A549 (cell line): ENCODE data around the gene BCR. TPM values are rescaled to one million over a fixed set of nuclear protein-coding genes. Genes with fewer than 3 reads are reported as not detected.

ENCODE experiments used
- ATAC-seq, 2 experiments: fragments of 200-7000 bp in 1 of 2; fragments of >200 bp in 1 of 2; cut with Nextera tagmentation in 1 of 2; cut with Tn5 transposase in 1 of 2; 3 replicates each; pipeline versions ENCODE4 v1.8.0 to v1.9.1; 2018 to 2020; ENCODE audit warnings: mild to moderate bottlenecking in 1 of 2, moderate library complexity in 1 of 2
- CTCF ChIA-PET: fragments of 300-600 bp; sonication (Branson Sonifier 250); formaldehyde crosslinking; extraction: SDS; loops from one replicate; lab custom pipeline; 2021; ENCODE audit warnings: antibody characterized with exemption, inconsistent platforms; lab: Yijun Ruan, JAX
- POLR2A ChIA-PET: fragments of 350-600 bp; formaldehyde crosslinking; extraction: SDS; loops from one replicate; lab custom pipeline; 2021; ENCODE audit warnings: antibody characterized with exemption, inconsistent platforms; lab: Yijun Ruan, JAX
- DNase-seq, 2 experiments: peaks; one replicate each; pipeline versions ENCODE4 v3.0.0 to v3.0.0-alpha.2; 2011 to 2016; ENCODE audit warnings: low read depth in 1 of 2, low spot score in 1 of 2
- FAIRE-seq: peaks from 2 replicates; lab custom pipeline; 2011; peaks lifted over from hg19 to GRCh38; lab: Jason Lieb, UNC
- H3K27ac ChIP-seq, 2 experiments: fragments of >200 bp; sonication (Bioruptor Twin); formaldehyde crosslinking; 3 replicates each; pipeline ENCODE4 v1.5.1; 2016 to 2017
- H3K4me1 ChIP-seq: fragments of >200 bp; sonication (Bioruptor Twin); formaldehyde crosslinking; 3 replicates; pipeline ENCODE4 v1.6.1; 2016
- H3K4me2 ChIP-seq: fragments of >200 bp; sonication (Bioruptor Twin); formaldehyde crosslinking; 3 replicates; pipeline ENCODE4 v1.6.1; 2016
- H3K4me3 ChIP-seq: fragments of >200 bp; sonication (Bioruptor Twin); formaldehyde crosslinking; 3 replicates; pipeline ENCODE4 v1.5.1; 2016
- H3K9me3 ChIP-seq: fragments of >200 bp; sonication (Bioruptor Twin); formaldehyde crosslinking; 3 replicates; pipeline ENCODE4 v1.6.1; 2016
- ATOH8 ChIP-seq: fragments of 250-450 bp; sonication (Bioruptor Pico); IDR thresholded peaks from 2 replicates; pipeline ENCODE4 v1.5.0; 2020; ENCODE audit warnings: low read depth, mild to moderate bottlenecking, moderate library complexity
- CBX2 ChIP-seq: fragments of 200-600 bp; sonication (generic); IDR thresholded peaks from 2 replicates; pipeline ENCODE4 v1.6.1; 2016; ENCODE audit warnings: low read depth, mild to moderate bottlenecking, borderline replicate concordance
- CHD2 ChIP-seq: fragments of 150-350 bp; IDR thresholded peaks from 2 replicates; pipeline ENCODE4 v1.6.1; 2014; ENCODE audit warnings: low read length; ENCODE audit not compliant: partially characterized antibody
- EHF ChIP-seq: fragments of 250-450 bp; sonication (Bioruptor Pico); IDR thresholded peaks from 2 replicates; pipeline ENCODE4 v1.5.0; 2020; ENCODE audit warnings: mild to moderate bottlenecking
- EHMT2 ChIP-seq: fragments of 200-600 bp; sonication (generic); IDR thresholded peaks from 2 replicates; pipeline ENCODE4 v1.6.1; 2016; ENCODE audit warnings: antibody characterized with exemption, low read depth, mild to moderate bottlenecking, moderate library complexity
- EP300 ChIP-seq, 2 experiments: fragments of >200 bp; sonication (Bioruptor Twin); formaldehyde crosslinking; IDR thresholded peaks; 2 replicates in 1 of 2; 3 replicates in 1 of 2; pipeline ENCODE4 v1.6.1; 2016 to 2017
- FOSB ChIP-seq: fragments of 250-450 bp; sonication (Bioruptor Pico); IDR thresholded peaks from 2 replicates; pipeline ENCODE4 v1.5.0; 2020; ENCODE audit warnings: mild to moderate bottlenecking, moderate library complexity
- FOSL2 ChIP-seq, 2 experiments: fragments of 450-650 bp in 1 of 2; fragments of >200 bp in 1 of 2; sonication (Bioruptor Twin) in 1 of 2; formaldehyde crosslinking; IDR thresholded peaks; 2 replicates each; pipeline versions ENCODE4 v1.5.0 to v1.6.1; 2016 to 2020; ENCODE audit warnings: mild to moderate bottlenecking in 1 of 2, moderate library complexity in 1 of 2
- HOXA7 ChIP-seq: fragments of 250-450 bp; sonication (Bioruptor Pico); IDR thresholded peaks from 2 replicates; pipeline ENCODE4 v1.5.0; 2020; ENCODE audit warnings: mild to moderate bottlenecking, moderate library complexity
- HOXB5 ChIP-seq: fragments of 250-450 bp; sonication (Bioruptor Pico); IDR thresholded peaks from 2 replicates; pipeline ENCODE4 v1.5.0; 2020; ENCODE audit warnings: mild to moderate bottlenecking, moderate library complexity
- JUN ChIP-seq, 2 experiments: fragments of >200 bp; sonication (Bioruptor Twin); formaldehyde crosslinking; IDR thresholded peaks; 2 replicates in 1 of 2; 3 replicates in 1 of 2; pipeline ENCODE4 v1.6.1; 2016 to 2017
- KDM5A ChIP-seq: fragments of 200-600 bp; sonication (generic); IDR thresholded peaks from 2 replicates; pipeline ENCODE4 v1.6.1; 2016; ENCODE audit warnings: antibody characterized with exemption, mild to moderate bottlenecking
- NFE2L2 ChIP-seq: fragments of 150-350 bp; conservative IDR thresholded peaks from 2 replicates; pipeline ENCODE4 v1.6.1; 2014; ENCODE audit warnings: low read length
- NPAS2 ChIP-seq: fragments of 250-450 bp; sonication (Bioruptor Pico); IDR thresholded peaks from 2 replicates; pipeline ENCODE4 v1.8.0; 2022; ENCODE audit warnings: mild to moderate bottlenecking, moderate library complexity, borderline replicate concordance
- NR3C1 ChIP-seq: fragments of >200 bp; sonication (Bioruptor Twin); formaldehyde crosslinking; IDR thresholded peaks from 3 replicates; pipeline ENCODE4 v1.6.1; 2017
- POLR2AphosphoS2 ChIP-seq: conservative IDR thresholded peaks from 2 replicates; pipeline ENCODE4 v1.6.1; 2012; ENCODE audit warnings: low read length, improper control_type of control experiment, inconsistent platforms
- RARB ChIP-seq: fragments of 250-450 bp; sonication (Bioruptor Pico); IDR thresholded peaks from 2 replicates; pipeline ENCODE4 v1.8.0; 2021; ENCODE audit warnings: mild to moderate bottlenecking, moderate library complexity
- RNF2 ChIP-seq: fragments of 200-600 bp; sonication (generic); IDR thresholded peaks from 2 replicates; pipeline ENCODE4 v1.6.1; 2016; ENCODE audit warnings: low read depth, mild to moderate bottlenecking, antibody characterized with exemption, moderate library complexity, borderline replicate concordance
- SMC3 ChIP-seq: fragments of >200 bp; sonication (Bioruptor Twin); formaldehyde crosslinking; IDR thresholded peaks from 3 replicates; pipeline ENCODE4 v1.6.1; 2018; ENCODE audit warnings: inconsistent platforms
- SREBF2 ChIP-seq: fragments of 450-650 bp; IDR thresholded peaks from 2 replicates; pipeline ENCODE4 v1.6.1; 2014; ENCODE audit warnings: mild to moderate bottlenecking, moderate library complexity
- TP53 ChIP-seq: fragments of 250-450 bp; sonication (Bioruptor Pico); IDR thresholded peaks from 2 replicates; pipeline ENCODE4 v1.5.0; 2021; ENCODE audit warnings: mild to moderate bottlenecking, moderate library complexity
- USF2 ChIP-seq: fragments of 450-650 bp; IDR thresholded peaks from 2 replicates; pipeline ENCODE4 v1.6.1; 2014; ENCODE audit warnings: antibody characterized with exemption
- ZNF302 ChIP-seq: fragments of 250-450 bp; sonication (Bioruptor Pico); IDR thresholded peaks from 2 replicates; pipeline ENCODE4 v1.9.0; 2021; ENCODE audit warnings: inconsistent platforms, mild to moderate bottlenecking, moderate library complexity
- ZSCAN20 ChIP-seq: fragments of 250-450 bp; sonication (Bioruptor Pico); IDR thresholded peaks from 2 replicates; pipeline ENCODE4 v1.8.0; 2022; ENCODE audit warnings: mild to moderate bottlenecking, moderate library complexity
- WGBS: methylation state at CpG from one replicate; pipeline ENCODE4 v1.1.6; 2017; ENCODE audit errors: missing lambda C conversion rate; 5-methylcytosine and 5-hydroxymethylcytosine counted together
- polyA plus RNA-seq, 4 experiments: library from polyadenylated mRNA; depleted of rRNA in 3 of 4; stranded (reverse); fragments of >200 nt; fragmentation: RNase III in 1 of 4; extraction: RNeasy Plus Mini Kit Qiagen cat#74134 plus additional on column Dnase treatment in 1 of 4; gene quantifications; 2 replicates in 3 of 4; 3 replicates in 1 of 4; pipeline ENCODE4 v1.2.3, GENCODE V29; 2011 to 2017

BCR gene
- polyA plus RNA-seq, 2 of the 4 experiments (the other 2 are of a cell fraction) = 14.7 to 16.4 TPM

- TF ChIP-seq JUN (IDR thresholded peaks at IDR 0.05) (no peak), EHMT2 (no peak), EHF (CRISPR knock-in tag) (no peak), USF2 (no peak), CBX2 (no peak)
Measured at GRCh38 chr22:23150762-23151161, 29.5 kb upstream of the BCR start (continued).

- ATAC-seq = no peak
- no peak for TF ChIP-seq POLR2AphosphoS2
- TF ChIP-seq ATOH8 (CRISPR knock-in tag) = no peak
- TF ChIP-seq HOXB5 (CRISPR knock-in tag) = no peak
- no peak for TF ChIP-seq SMC3
- TF ChIP-seq FOSB (CRISPR knock-in tag) = no peak
- TF ChIP-seq TP53 (CRISPR knock-in tag) = no peak
- no peak for TF ChIP-seq NR3C1
- TF ChIP-seq SREBF2 = no peak
- TF ChIP-seq CHD2 = no peak
- no peak for DNase-seq
- no peaks in the 10 kb centered on the region for H3K4me1 ChIP-seq
- no peak overlapping the region for H3K4me2 ChIP-seq
- WGBS = 81% methylated on average over 12 of the region's 16 CpGs
- ChIA-PET POLR2A (no interaction called here), CTCF (no interaction called here)
- no peaks in the 10 kb centered on the region for H3K9me3 ChIP-seq
- H3K4me3 ChIP-seq = no peak overlapping the region
- FAIRE-seq = no peak
- no peak overlapping the region for H3K27ac ChIP-seq
Measured at GRCh38 chr22:23151827-23152226, 28.5 kb upstream of the BCR start.

DNA sequence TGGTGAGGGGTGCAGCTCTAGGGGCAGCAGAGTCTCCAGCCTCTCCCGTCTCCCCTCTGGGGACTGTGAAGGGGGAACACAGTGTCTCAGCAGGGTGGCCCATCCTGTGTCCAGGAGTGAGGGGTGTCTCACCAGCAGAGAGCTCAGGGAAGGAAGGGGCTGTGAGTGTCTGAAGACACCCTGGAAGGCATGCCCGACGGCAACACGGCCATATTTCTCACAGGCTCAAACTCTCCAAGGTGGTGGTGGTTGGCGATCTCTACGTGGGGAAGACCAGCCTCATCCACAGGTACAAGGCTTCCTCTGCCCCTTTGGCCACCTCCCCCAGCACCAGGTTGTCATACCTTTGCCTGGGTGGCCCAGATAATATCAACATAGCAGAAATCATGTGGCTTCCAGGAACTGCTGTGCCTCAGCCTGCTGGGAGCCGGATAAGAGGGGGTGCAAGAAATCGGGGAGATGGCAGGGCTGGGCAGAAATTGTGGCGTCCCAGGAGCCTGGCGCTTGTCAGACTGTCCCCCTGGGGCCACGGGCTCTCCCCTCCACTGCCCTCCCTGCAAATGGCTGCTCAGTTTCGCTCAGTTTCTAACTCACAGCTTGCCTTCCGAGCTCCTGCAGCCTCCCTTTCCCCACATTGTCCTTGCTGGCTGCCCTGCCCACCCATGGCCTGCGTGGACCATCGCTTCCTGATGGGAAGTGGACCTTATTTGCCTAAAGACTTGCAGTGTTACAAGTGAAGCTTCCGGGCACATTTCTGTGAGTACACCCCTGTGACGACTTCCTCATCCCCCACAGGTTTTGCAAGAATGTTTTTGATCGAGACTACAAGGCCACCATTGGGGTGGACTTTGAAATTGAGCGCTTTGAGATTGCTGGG, 27.8 kb upstream of the BCR start:
- ChIA-PET CTCF (interaction anchor here (1.3 kb wide), 1 partner anchor 10 kb away, joined by 5 read pairs; no protein-coding TSS in a partner anchor), POLR2A (no interaction called here)
- H3K27ac ChIP-seq = no peak overlapping the region
- FAIRE-seq (no peak), ATAC-seq (no peak), DNase-seq (no peak)
- H3K4me1 ChIP-seq = no peaks in the 10 kb centered on the region
- no peaks in the 10 kb centered on the region for H3K9me3 ChIP-seq
- no peak overlapping the region for H3K4me2 ChIP-seq
- TF ChIP-seq NFE2L2 = no peak
- TF ChIP-seq FOSB (CRISPR knock-in tag) = no peak
- no peak overlapping the region for H3K4me3 ChIP-seq
- WGBS = 88% methylated on average over 10 of the region's 19 CpGs

DNA sequence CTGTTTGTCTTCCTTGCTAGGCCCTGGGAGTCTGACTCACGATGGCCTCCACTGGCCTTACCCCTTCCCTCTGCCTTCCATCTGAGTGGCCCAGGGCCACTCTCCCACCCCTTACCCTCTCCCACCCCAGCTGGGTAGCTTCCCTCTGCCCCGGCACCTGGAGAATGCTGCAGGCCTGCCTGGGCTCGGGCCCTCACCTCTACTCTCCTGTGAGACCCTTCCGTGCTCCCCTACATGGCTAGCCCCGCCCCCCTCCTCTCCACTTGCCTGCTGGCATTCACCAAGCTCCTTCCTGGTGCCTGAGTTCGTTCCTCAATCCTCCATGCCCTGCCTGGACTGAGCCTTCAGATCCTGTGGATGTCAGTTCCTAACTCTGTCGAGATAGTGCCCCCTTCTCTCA, 26.3 kb upstream of the BCR start:
- Histone ChIP-seq H3K4me1 (no peaks in the 10 kb centered on the region), H3K27ac (no peak overlapping the region), H3K9me3 (no peaks in the 10 kb centered on the region), H3K4me3 (no peak overlapping the region), H3K4me2 (no peak overlapping the region)
- ATAC-seq (no peak), FAIRE-seq (no peak), DNase-seq (no peak)
- WGBS = 85% methylated on average over 5 of the region's 7 CpGs
- TF ChIP-seq RARB (CRISPR knock-in tag) = no peak
- no peak for TF ChIP-seq ZSCAN20 (CRISPR knock-in tag)
- no peak for TF ChIP-seq ZNF302
- TF ChIP-seq RNF2 = no peak
- no peak for TF ChIP-seq KDM5A
- no peak for TF ChIP-seq USF2
- no peak for TF ChIP-seq CHD2
- no peak for TF ChIP-seq FOSL2 (IDR thresholded peaks at IDR 0.05)
- no peak for TF ChIP-seq FOSL2 (CRISPR knock-in tag; IDR thresholded peaks at IDR 0.05)
- TF ChIP-seq HOXA7 (CRISPR knock-in tag) = no peak
- TF ChIP-seq EP300 (IDR thresholded peaks at IDR 0.05) = no peak
- no peak for TF ChIP-seq NPAS2
- TF ChIP-seq SMC3 = no peak
- no peak for TF ChIP-seq CBX2
- ChIA-PET CTCF (interaction anchor here (1.2 kb wide), 1 partner anchor 15 kb away, joined by 3 read pairs; no protein-coding TSS in a partner anchor), POLR2A (no interaction called here)
